ENCODE data around the gene FAM114A1. TPM values are rescaled to one million over a fixed set of nuclear protein-coding genes. Genes with fewer than 3 reads are reported as not detected.

FAM114A1 gene
- total RNA-seq, 1 donor from 2014 or later: 159 TPM

DNA sequence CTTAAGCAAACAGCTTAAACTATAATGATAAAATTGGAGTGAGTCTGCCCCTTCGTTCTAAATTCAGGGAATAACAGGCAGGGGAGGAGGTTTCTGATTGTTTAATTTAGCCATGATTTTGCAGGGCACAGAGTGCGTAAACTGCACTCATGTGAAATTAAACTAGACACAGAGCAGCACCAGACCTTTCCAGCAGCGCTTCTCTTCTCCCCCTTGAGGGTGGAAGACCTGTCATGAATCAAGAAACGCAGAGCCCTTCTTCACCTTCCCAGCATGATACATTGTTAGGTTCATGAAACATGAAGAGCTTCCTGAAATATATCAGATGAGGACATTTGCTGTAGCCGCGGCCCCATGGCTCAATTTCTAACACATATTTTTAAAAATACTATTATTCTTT is 63.1 kb downstream of the FAM114A1 start:
- no peak overlapping the region for H3K4me3 ChIP-seq (ENCODE audit: insufficient read depth, low read depth, low read length)
- Mint-ChIP-seq H3K27ac (ENCODE audit: unreplicated experiment) (no peak overlapping the region), H3K27me3 (ENCODE audit: low read depth, unreplicated experiment) (no peaks in the 10 kb centered on the region), H3K4me1 (ENCODE audit: low read depth, unreplicated experiment) (no peaks in the 10 kb centered on the region), H3K4me3 (ENCODE audit: unreplicated experiment) (no peak overlapping the region), H3K9me3 (ENCODE audit: unreplicated experiment) (no peaks in the 10 kb centered on the region), H3K36me3 (ENCODE audit: low read depth, unreplicated experiment) (peaks cover 27% of the 10 kb centered on the region)
- H3K79me2 ChIP-seq (ENCODE audit: insufficient read depth, low read length): no peaks in the 10 kb centered on the region
- no peaks in the 10 kb centered on the region for H3K4me1 ChIP-seq (ENCODE audit: insufficient read depth, low read length)
- H4K20me1 ChIP-seq (ENCODE audit: insufficient read depth, low read length): peaks cover 23% of the 10 kb centered on the region
- H3K27me3 ChIP-seq (ENCODE audit: insufficient read depth, low read length): no peaks in the 10 kb centered on the region
- no peak overlapping the region for H3K4me2 ChIP-seq (ENCODE audit: low read length)
- no peak for FAIRE-seq
- H2AFZ ChIP-seq (ENCODE audit: low read depth, low read length): no peak overlapping the region
- DNase-seq (ENCODE audit: low read depth): no peak
- no peak overlapping the region for H3K27ac ChIP-seq (ENCODE audit: low read depth, low read length)
- H3K9ac ChIP-seq (ENCODE audit: low read length): no peak overlapping the region
- H3K9me3 ChIP-seq (ENCODE audit: insufficient read depth, low read depth, low read length): no peaks in the 10 kb centered on the region
- TF ChIP-seq EZH2 (IDR thresholded peaks at IDR 0.05; ENCODE audit: insufficient read depth, low read length): no peak
- TF ChIP-seq, protein P1, sequence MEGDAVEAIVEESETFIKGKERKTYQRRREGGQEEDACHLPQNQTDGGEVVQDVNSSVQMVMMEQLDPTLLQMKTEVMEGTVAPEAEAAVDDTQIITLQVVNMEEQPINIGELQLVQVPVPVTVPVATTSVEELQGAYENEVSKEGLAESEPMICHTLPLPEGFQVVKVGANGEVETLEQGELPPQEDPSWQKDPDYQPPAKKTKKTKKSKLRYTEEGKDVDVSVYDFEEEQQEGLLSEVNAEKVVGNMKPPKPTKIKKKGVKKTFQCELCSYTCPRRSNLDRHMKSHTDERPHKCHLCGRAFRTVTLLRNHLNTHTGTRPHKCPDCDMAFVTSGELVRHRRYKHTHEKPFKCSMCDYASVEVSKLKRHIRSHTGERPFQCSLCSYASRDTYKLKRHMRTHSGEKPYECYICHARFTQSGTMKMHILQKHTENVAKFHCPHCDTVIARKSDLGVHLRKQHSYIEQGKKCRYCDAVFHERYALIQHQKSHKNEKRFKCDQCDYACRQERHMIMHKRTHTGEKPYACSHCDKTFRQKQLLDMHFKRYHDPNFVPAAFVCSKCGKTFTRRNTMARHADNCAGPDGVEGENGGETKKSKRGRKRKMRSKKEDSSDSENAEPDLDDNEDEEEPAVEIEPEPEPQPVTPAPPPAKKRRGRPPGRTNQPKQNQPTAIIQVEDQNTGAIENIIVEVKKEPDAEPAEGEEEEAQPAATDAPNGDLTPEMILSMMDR (IDR thresholded peaks at IDR 0.05; ENCODE audit: insufficient read depth, low read depth, low read length): no peak
- peaks cover 67% of the 10 kb centered on the region for H3K36me3 ChIP-seq (ENCODE audit: insufficient read depth, low read length)

DNA sequence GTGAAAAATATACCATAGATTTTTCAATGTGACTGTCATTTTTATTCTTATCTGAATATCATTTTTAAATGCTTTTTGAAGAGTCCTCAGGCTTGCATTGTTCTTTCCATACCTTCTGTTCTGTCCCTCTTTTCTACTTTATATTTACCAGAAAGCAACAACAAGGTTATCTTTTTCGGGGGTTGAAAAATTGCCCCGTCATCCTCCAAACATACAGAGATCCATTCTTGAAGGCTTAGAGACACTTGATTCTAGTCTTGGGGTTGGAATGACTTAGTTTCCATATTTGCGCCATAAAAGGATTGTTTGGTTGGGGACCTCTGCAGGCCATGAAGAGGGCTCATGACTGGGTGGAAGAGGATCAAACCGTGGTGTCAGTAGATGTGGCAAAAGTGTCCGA is 63.5 kb downstream of the FAM114A1 start:
- Histone ChIP-seq H3K36me3 (ENCODE audit: insufficient read depth, low read length) (peaks cover 69% of the 10 kb centered on the region), H3K79me2 (ENCODE audit: insufficient read depth, low read length) (no peaks in the 10 kb centered on the region), H3K9me3 (ENCODE audit: insufficient read depth, low read depth, low read length) (no peaks in the 10 kb centered on the region), H4K20me1 (ENCODE audit: insufficient read depth, low read length) (peaks cover 23% of the 10 kb centered on the region), H3K9ac (ENCODE audit: low read length) (no peak overlapping the region), H3K4me2 (ENCODE audit: low read length) (no peak overlapping the region), H3K4me3 (ENCODE audit: insufficient read depth, low read depth, low read length) (no peak overlapping the region), H3K27me3 (ENCODE audit: insufficient read depth, low read length) (no peaks in the 10 kb centered on the region), H2AFZ (ENCODE audit: low read depth, low read length) (no peak overlapping the region), H3K4me1 (ENCODE audit: insufficient read depth, low read length) (no peaks in the 10 kb centered on the region), H3K27ac (ENCODE audit: low read depth, low read length) (no peak overlapping the region)
- H3K4me3 Mint-ChIP-seq (ENCODE audit: unreplicated experiment): no peak overlapping the region
- no peaks in the 10 kb centered on the region for H3K27me3 Mint-ChIP-seq (ENCODE audit: low read depth, unreplicated experiment)
- no peaks in the 10 kb centered on the region for H3K4me1 Mint-ChIP-seq (ENCODE audit: low read depth, unreplicated experiment)
- FAIRE-seq: no peak
- no peak for DNase-seq (ENCODE audit: low read depth)
- H3K9me3 Mint-ChIP-seq (ENCODE audit: unreplicated experiment): no peaks in the 10 kb centered on the region
- TF ChIP-seq, protein P1 (IDR thresholded peaks at IDR 0.05; ENCODE audit: insufficient read depth, low read depth, low read length): no peak
- TF ChIP-seq EZH2 (IDR thresholded peaks at IDR 0.05; ENCODE audit: insufficient read depth, low read length): no peak
- H3K27ac Mint-ChIP-seq (ENCODE audit: unreplicated experiment): no peak overlapping the region
- peaks cover 27% of the 10 kb centered on the region for H3K36me3 Mint-ChIP-seq (ENCODE audit: low read depth, unreplicated experiment)

- no peak overlapping the region for H2AFZ ChIP-seq (ENCODE audit: low read depth, low read length)
- no peak overlapping the region for H3K9ac ChIP-seq (ENCODE audit: low read length)
- peaks cover 72% of the 10 kb centered on the region for H3K36me3 ChIP-seq (ENCODE audit: insufficient read depth, low read length)
- no peak overlapping the region for H3K4me2 ChIP-seq (ENCODE audit: low read length)
- no peak for DNase-seq (ENCODE audit: low read depth)
- H3K4me3 ChIP-seq (ENCODE audit: insufficient read depth, low read depth, low read length): no peak overlapping the region
- Mint-ChIP-seq H3K4me1 (ENCODE audit: low read depth, unreplicated experiment) (peaks cover 5% of the 10 kb centered on the region), H3K4me3 (ENCODE audit: unreplicated experiment) (no peak overlapping the region), H3K36me3 (ENCODE audit: low read depth, unreplicated experiment) (peaks cover 43% of the 10 kb centered on the region), H3K27me3 (ENCODE audit: low read depth, unreplicated experiment) (no peaks in the 10 kb centered on the region), H3K9me3 (ENCODE audit: unreplicated experiment) (peaks cover 2% of the 10 kb centered on the region), H3K27ac (ENCODE audit: unreplicated experiment) (no peak overlapping the region)
- H3K27me3 ChIP-seq (ENCODE audit: insufficient read depth, low read length): no peaks in the 10 kb centered on the region
- FAIRE-seq: no peak
- no peaks in the 10 kb centered on the region for H3K79me2 ChIP-seq (ENCODE audit: insufficient read depth, low read length)
- H4K20me1 ChIP-seq (ENCODE audit: insufficient read depth, low read length): peaks cover 13% of the 10 kb centered on the region
- H3K27ac ChIP-seq (ENCODE audit: low read depth, low read length): no peak overlapping the region
- H3K4me1 ChIP-seq (ENCODE audit: insufficient read depth, low read length): no peaks in the 10 kb centered on the region
- TF ChIP-seq, protein P1 (IDR thresholded peaks at IDR 0.05; ENCODE audit: insufficient read depth, low read depth, low read length): no peak
- no peak for TF ChIP-seq EZH2 (IDR thresholded peaks at IDR 0.05; ENCODE audit: insufficient read depth, low read length)
- H3K9me3 ChIP-seq (ENCODE audit: insufficient read depth, low read depth, low read length): no peaks in the 10 kb centered on the region
Observed at GRCh38 chr4:38935391-38936073, 67.9 kb downstream of the FAM114A1 start.
